CD14-positive monocyte (primary cell): ENCODE results near the gene ITGA6. TPM values are rescaled to one million over a fixed set of nuclear protein-coding genes. Genes with fewer than 3 reads are reported as not detected.

Experiments used
- DNase-seq, 3 donors: peaks; one replicate each; pipeline ENCODE4 v3.0.0-alpha.2; 2011 to 2022
- H2AFZ ChIP-seq: 2 replicates; pipeline ENCODE4 v1.6.0; 2012; ENCODE audit warnings: mild to moderate bottlenecking, low read depth, low read length, inconsistent platforms; ENCODE audit not compliant: insufficient read depth, poor library complexity, severe bottlenecking
- H3K27ac ChIP-seq, 2 donors: 1 replicate in 1 of 2; 2 replicates in 1 of 2; pipeline ENCODE4 v1.5.1; 2012 to 2013; ENCODE audit warnings: low read length in 2 of 2, control low read depth in 1 of 2, inconsistent platforms in 1 of 2, low read depth in 1 of 2, mild to moderate bottlenecking in 1 of 2
- H3K27me3 ChIP-seq, 2 donors: one replicate each; pipeline versions ENCODE4 v1.6.0 to v1.6.1; 2011 to 2013; ENCODE audit warnings: low read length in 2 of 2; ENCODE audit not compliant: control insufficient read depth in 2 of 2, insufficient read depth in 2 of 2
- H3K36me3 ChIP-seq, 2 donors: replicated peaks in 1 of 2; 1 replicate in 1 of 2; 2 replicates in 1 of 2; pipeline versions ENCODE4 v1.5.1 to v1.6.1; 2012 to 2013; ENCODE audit warnings: low read length in 2 of 2, control low read depth in 1 of 2, inconsistent platforms in 1 of 2, mild to moderate bottlenecking in 1 of 2; ENCODE audit not compliant: insufficient read depth in 2 of 2, control insufficient read depth in 1 of 2
- H3K4me1 ChIP-seq, 2 donors: 1 replicate in 1 of 2; 2 replicates in 1 of 2; pipeline versions ENCODE4 v1.5.1 to v1.6.1; 2012 to 2013; ENCODE audit warnings: low read length in 2 of 2, control low read depth in 1 of 2, inconsistent platforms in 1 of 2, mild to moderate bottlenecking in 1 of 2, moderate library complexity in 1 of 2; ENCODE audit not compliant: insufficient read depth in 2 of 2, control insufficient read depth in 1 of 2
- H3K4me2 ChIP-seq: replicated peaks from 2 replicates; pipeline ENCODE3; 2012; ENCODE audit warnings: low read length, moderate library complexity, mild to moderate bottlenecking; ENCODE audit not compliant: poor library complexity, severe bottlenecking; ENCODE audit errors: extremely low read depth
- H3K4me3 ChIP-seq, 3 experiments: fragments of 200-600 bp in 1 of 3; sonication (generic) in 1 of 3; replicated peaks in 1 of 3; 1 replicate in 2 of 3; 2 replicates in 1 of 3; pipeline ENCODE4 v1.5.1; 2011 to 2013; ENCODE audit warnings: low read length in 3 of 3, mild to moderate bottlenecking in 3 of 3, control low read depth in 2 of 3, low read depth in 2 of 3, inconsistent platforms in 1 of 3, moderate library complexity in 1 of 3
- H3K79me2 ChIP-seq: 2 replicates; pipeline ENCODE4 v1.6.0; 2012; ENCODE audit warnings: mild to moderate bottlenecking, control low read depth, inconsistent platforms, low read length, moderate library complexity; ENCODE audit not compliant: insufficient read depth
- H3K9ac ChIP-seq: 2 replicates; pipeline ENCODE4 v1.6.0; 2017; ENCODE audit warnings: low read length, mild to moderate bottlenecking; ENCODE audit not compliant: insufficient read depth, poor library complexity, severe bottlenecking
- H3K9me3 ChIP-seq, 2 donors: replicated peaks in 1 of 2; 1 replicate in 1 of 2; 2 replicates in 1 of 2; pipeline versions ENCODE4 v1.5.1 to v1.6.1; 2012 to 2013; ENCODE audit warnings: low read length in 2 of 2, control low read depth in 1 of 2; ENCODE audit not compliant: control insufficient read depth in 1 of 2, insufficient read depth in 1 of 2
- H4K20me1 ChIP-seq: 2 replicates; pipeline ENCODE4 v1.6.0; 2012; ENCODE audit warnings: mild to moderate bottlenecking, low read length, control low read depth, moderate library complexity; ENCODE audit not compliant: insufficient read depth
- H3K27ac Mint-ChIP-seq, 7 donors: one replicate each; pipeline ENCODE4 v1.8.0; 2020; ENCODE audit warnings: mild to moderate bottlenecking in 7 of 7, mixed read lengths in 7 of 7, moderate library complexity in 6 of 7, inconsistent platforms in 2 of 7
- H3K27me3 Mint-ChIP-seq, 3 donors: one replicate each; pipeline ENCODE4 v1.8.0; 2021 to 2022; ENCODE audit warnings: low read depth in 3 of 3, mild to moderate bottlenecking in 3 of 3, mixed read lengths in 3 of 3, moderate library complexity in 3 of 3, inconsistent platforms in 1 of 3
- H3K36me3 Mint-ChIP-seq, 2 donors: one replicate each; pipeline ENCODE4 v1.8.0; 2020; ENCODE audit warnings: mixed read lengths in 2 of 2, inconsistent platforms in 1 of 2, mild to moderate bottlenecking in 1 of 2
- H3K4me1 Mint-ChIP-seq: one replicate; pipeline ENCODE4 v1.8.0; 2020; ENCODE audit warnings: mild to moderate bottlenecking, mixed read lengths
- H3K4me3 Mint-ChIP-seq, 2 donors: one replicate each; pipeline ENCODE4 v1.8.0; 2020; ENCODE audit warnings: mild to moderate bottlenecking in 2 of 2, mixed read lengths in 2 of 2, moderate library complexity in 1 of 2
- H3K9me3 Mint-ChIP-seq, 7 donors: one replicate each; pipeline ENCODE4 v1.8.0; 2020 to 2022; ENCODE audit warnings: mixed read lengths in 7 of 7, mild to moderate bottlenecking in 6 of 7, moderate library complexity in 6 of 7, inconsistent platforms in 2 of 7
- WGBS: methylation state at CpG from one replicate; pipeline ENCODE4 v1.1.5; 2013; ENCODE audit warnings: missing lambda C conversion rate; ENCODE audit not compliant: insufficient coverage; 5-methylcytosine and 5-hydroxymethylcytosine counted together
- intact Hi-C, 2 donors: fragments of 100-400 bp; cut with micrococcal nuclease; formaldehyde crosslinking; loops; one replicate each; pipeline versions ENCODE4 v1.15.0 to v1.15.1; 2023
- polyA plus RNA-seq, 3 donors: library from polyadenylated mRNA; depleted of rRNA in 1 of 3; unstranded in 2 of 3; stranded (reverse) in 1 of 3; fragments of 300-500 nt in 2 of 3; fragments of >200 nt in 1 of 3; fragmentation: Illumina TruSeq in 2 of 3; gene quantifications; 1 replicate in 2 of 3; 2 replicates in 1 of 3; pipeline ENCODE4 v1.2.3, GENCODE V29; 2012 to 2021
- TF ChIP-seq, protein P1 (sequence below): fragments of 200-600 bp; IDR thresholded peaks from one replicate; pipeline ENCODE4 v1.8.0; 2022; ENCODE audit warnings: antibody characterized with exemption, mild to moderate bottlenecking

ITGA6 gene
- polyA plus RNA-seq, 3 donors, result 0.01 to 0.36 (median 0.20) TPM

DNA sequence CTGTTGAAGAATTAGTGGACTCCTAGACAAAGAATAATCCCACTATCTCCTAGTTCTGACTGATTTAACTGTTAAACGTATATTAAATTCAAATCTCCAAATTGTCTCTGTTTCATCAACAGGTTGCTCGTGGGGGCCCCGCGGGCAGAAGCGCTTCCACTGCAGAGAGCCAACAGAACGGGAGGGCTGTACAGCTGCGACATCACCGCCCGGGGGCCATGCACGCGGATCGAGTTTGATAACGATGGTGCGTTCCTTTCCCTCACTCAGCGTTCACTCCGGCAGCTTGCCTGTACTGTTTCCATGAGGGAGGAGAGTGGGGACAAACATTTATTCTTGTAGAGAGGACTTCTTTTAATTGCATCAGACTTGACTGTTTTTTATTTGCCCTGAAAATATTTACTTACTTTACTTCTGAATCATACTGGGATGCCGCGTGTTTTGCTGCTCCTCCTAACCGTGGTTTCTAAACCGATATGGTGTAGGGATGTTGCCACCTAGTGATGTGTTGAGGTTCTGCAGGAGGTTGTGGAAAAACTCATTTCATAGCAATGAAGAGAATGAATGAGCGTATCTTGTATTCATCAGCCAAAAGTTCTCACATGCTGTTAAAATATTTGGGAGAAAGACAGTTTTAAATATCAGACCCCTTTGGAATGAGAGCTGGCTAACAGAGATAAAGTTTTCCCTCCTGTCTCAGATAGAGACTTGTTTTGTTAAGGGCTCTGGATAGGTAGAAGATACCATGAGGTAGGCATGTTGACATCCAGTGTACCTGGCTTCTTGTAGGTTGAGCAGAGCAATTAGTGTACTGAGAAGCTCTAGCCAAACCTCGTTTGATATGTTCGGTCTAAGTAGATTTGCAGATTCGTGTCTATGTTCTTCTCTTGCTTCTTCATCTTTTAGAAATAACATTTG, 38.3 kb downstream of the ITGA6 start:
- H3K9ac ChIP-seq, result no peak overlapping the region
- H3K27me3 ChIP-seq, result no peaks in the 10 kb centered on the region
- no peak overlapping the region for H3K4me3 ChIP-seq
- H3K79me2 ChIP-seq, result no peaks in the 10 kb centered on the region
- H3K36me3 ChIP-seq, result no peaks in the 10 kb centered on the region
- Mint-ChIP-seq H3K4me3 (no peak overlapping the region), H3K27ac (no peak overlapping the region), H3K36me3 (no peaks in the 10 kb centered on the region), H3K9me3 (no peaks in the 10 kb centered on the region), H3K27me3 (peaks cover 0 to 12% (median 1%) of the 10 kb centered on the region in 3 donors), H3K4me1 (peaks cover 33% of the 10 kb centered on the region)
- no peaks in the 10 kb centered on the region for H3K9me3 ChIP-seq
- no peaks in the 10 kb centered on the region for H4K20me1 ChIP-seq
- intact Hi-C loops, result loop anchor here (2.0 to 10.0 kb wide), 2 partner anchors 297 to 761 kb away; no protein-coding TSS in a partner anchor
- H3K4me1 ChIP-seq, result peaks cover 26 to 32% of the 10 kb centered on the region in 2 donors
- no peak overlapping the region for H3K27ac ChIP-seq
- no peak overlapping the region for H3K4me2 ChIP-seq
- TF ChIP-seq, protein P1, sequence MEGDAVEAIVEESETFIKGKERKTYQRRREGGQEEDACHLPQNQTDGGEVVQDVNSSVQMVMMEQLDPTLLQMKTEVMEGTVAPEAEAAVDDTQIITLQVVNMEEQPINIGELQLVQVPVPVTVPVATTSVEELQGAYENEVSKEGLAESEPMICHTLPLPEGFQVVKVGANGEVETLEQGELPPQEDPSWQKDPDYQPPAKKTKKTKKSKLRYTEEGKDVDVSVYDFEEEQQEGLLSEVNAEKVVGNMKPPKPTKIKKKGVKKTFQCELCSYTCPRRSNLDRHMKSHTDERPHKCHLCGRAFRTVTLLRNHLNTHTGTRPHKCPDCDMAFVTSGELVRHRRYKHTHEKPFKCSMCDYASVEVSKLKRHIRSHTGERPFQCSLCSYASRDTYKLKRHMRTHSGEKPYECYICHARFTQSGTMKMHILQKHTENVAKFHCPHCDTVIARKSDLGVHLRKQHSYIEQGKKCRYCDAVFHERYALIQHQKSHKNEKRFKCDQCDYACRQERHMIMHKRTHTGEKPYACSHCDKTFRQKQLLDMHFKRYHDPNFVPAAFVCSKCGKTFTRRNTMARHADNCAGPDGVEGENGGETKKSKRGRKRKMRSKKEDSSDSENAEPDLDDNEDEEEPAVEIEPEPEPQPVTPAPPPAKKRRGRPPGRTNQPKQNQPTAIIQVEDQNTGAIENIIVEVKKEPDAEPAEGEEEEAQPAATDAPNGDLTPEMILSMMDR, result peak; percentile 89
- H2AFZ ChIP-seq, result no peak overlapping the region
- 79% methylated on average over 14 of the region's 24 CpGs for whole genome bisulfite sequencing
- peak; percentile 51 to 65 (median 60) for DNase-seq

DNA sequence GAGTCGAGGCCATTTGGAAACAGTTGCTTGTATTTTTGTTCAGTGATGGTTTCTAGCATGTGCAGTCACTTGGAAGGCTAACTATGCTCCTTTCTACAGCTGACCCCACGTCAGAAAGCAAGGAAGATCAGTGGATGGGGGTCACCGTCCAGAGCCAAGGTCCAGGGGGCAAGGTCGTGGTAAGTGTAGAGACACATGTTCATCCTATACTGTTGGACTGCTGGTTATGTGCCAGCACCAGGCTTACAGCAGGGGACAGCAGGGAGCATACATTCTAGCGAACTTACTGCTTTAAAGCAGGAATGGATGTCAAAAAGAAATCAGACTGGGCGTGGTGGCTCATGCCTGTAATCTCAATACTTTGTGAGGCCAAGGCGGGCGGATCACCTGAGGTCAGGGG, 40.0 kb downstream of the ITGA6 start:
- Histone ChIP-seq H2AFZ (no peak overlapping the region), H3K9ac (no peak overlapping the region), H4K20me1 (no peaks in the 10 kb centered on the region), H3K4me3 (no peak overlapping the region), H3K79me2 (no peaks in the 10 kb centered on the region), H3K27me3 (no peaks in the 10 kb centered on the region), H3K9me3 (no peaks in the 10 kb centered on the region), H3K4me1 (peaks cover 9 to 15% of the 10 kb centered on the region in 2 donors), H3K27ac (no peak overlapping the region), H3K36me3 (no peaks in the 10 kb centered on the region), H3K4me2 (no peak overlapping the region)
- intact Hi-C loops, result loop anchor here in 1 of 2 donors (10.0 kb wide), 1 partner anchor 763 kb away; no protein-coding TSS in a partner anchor
- DNase-seq, result no peak
- TF ChIP-seq, protein P1, result no peak
- peaks cover 17% of the 10 kb centered on the region for H3K4me1 Mint-ChIP-seq
- no peak overlapping the region for H3K27ac Mint-ChIP-seq
- H3K27me3 Mint-ChIP-seq, result peaks cover under 1 to 9% (median under 1%) of the 10 kb centered on the region in 3 donors
- H3K9me3 Mint-ChIP-seq, result no peaks in the 10 kb centered on the region
- no peak overlapping the region for H3K4me3 Mint-ChIP-seq
- H3K36me3 Mint-ChIP-seq, result no peaks in the 10 kb centered on the region
- WGBS, result 64% methylated on average over 4 of the region's 8 CpGs
